ENCODE measurements around the gene LILRA6.
"Not testable (repeated sequence)": the region's sequence is repeated elsewhere in the genome, so short reads cannot be mapped to it uniquely, and the experiment has no call there.

DNA sequence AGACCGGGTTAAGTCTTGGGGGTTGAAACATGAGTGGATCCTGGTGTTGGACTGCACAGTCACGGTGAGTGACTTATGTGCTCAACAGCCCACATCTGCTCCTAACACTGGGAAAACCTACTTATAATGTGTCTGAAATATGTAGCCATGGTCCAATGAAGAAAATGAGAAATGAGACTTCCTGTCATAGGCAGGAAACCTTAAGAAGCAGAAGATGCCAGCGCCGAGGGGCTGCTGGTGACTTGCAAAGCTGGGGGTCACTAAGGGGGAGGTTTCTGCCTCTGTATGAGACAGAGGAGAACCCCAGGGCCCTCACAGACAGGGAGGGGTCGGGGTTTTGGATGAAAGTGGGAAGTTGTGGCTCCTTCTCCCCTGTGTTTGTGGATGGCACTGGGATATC, 29.6 kb upstream of the LILRA6 start:
- TF ChIP-seq CTCF (IDR thresholded peaks at IDR 0.05 in 4 of 5, conservative IDR thresholded peaks at IDR 0.05 in 1 of 5); POLR2A (IDR thresholded peaks at IDR 0.05): not testable (repeated sequence)
